ENCODE measurements around the gene UVRAG.
A peak's percentile ranks its signal among the peaks of the same experiment; 100 is the strongest.

The UVRAG gene

DNA sequence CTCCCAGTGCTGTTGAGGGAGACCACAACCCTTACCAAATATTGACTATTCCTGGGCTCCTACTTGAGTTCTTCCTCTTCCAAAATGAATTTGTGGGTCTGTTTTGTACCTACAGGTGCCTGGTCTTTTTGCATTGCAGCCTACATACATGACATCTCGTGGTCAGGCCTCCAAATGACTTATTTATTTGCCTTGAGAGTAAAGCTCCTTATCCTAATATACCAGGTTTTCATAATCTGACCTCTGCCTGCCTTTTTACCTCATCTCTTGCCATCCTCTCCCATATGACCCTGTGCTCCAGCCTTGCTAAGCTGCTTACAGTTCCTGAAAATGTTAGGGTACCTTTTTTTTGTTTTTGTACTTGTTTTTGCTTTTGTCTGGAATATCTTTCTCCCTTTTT, 130.4 kb downstream of the UVRAG start:
- no peak overlapping the region for H3K27ac ChIP-seq

DNA sequence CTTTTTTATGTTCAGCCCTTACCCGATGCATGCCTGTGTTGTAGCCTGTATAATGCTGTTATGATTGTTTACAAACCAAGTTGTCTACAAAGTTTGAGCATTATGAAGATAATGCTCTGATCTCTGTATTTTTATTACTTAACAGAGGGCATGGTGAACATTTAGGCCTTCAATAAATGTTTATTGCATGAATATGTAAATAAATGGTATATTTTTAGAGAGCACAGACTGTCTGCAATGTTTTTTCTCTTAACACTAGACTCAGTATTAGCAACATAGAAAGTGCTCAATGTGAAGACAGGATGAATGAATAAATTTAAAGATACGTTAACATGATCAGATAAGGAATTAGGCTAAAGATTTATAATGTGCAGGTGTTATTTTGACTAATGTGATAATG, 130.9 kb downstream of the UVRAG start:
- Histone ChIP-seq H3K4me3 (ENCODE audit: low read depth, low read length) (no peak overlapping the region), H3K36me3 (replicated peaks) (no peaks in the 10 kb centered on the region), H3K27ac (no peak overlapping the region), H3K27me3 (replicated peaks) (no peaks in the 10 kb centered on the region)
- TF ChIP-seq, protein P1, sequence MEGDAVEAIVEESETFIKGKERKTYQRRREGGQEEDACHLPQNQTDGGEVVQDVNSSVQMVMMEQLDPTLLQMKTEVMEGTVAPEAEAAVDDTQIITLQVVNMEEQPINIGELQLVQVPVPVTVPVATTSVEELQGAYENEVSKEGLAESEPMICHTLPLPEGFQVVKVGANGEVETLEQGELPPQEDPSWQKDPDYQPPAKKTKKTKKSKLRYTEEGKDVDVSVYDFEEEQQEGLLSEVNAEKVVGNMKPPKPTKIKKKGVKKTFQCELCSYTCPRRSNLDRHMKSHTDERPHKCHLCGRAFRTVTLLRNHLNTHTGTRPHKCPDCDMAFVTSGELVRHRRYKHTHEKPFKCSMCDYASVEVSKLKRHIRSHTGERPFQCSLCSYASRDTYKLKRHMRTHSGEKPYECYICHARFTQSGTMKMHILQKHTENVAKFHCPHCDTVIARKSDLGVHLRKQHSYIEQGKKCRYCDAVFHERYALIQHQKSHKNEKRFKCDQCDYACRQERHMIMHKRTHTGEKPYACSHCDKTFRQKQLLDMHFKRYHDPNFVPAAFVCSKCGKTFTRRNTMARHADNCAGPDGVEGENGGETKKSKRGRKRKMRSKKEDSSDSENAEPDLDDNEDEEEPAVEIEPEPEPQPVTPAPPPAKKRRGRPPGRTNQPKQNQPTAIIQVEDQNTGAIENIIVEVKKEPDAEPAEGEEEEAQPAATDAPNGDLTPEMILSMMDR (IDR thresholded peaks at IDR 0.05; ENCODE audit: low read depth, low read length, missing control alignments) = no peak
- DNase-seq = no peak
- in situ Hi-C loops (cut with HindIII; ENCODE audit: low pct_ligation_motif_present, low sequenced_read_pairs) = no loop called here

More for the DNA sequence above, 130.4 kb downstream of the UVRAG start:
- no peak overlapping the region for H3K4me3 ChIP-seq (ENCODE audit: low read depth, low read length)
- in situ Hi-C loops (cut with HindIII; ENCODE audit: low pct_ligation_motif_present, low sequenced_read_pairs) = no loop called here
- TF ChIP-seq, protein P1 (IDR thresholded peaks at IDR 0.05; ENCODE audit: low read depth, low read length, missing control alignments) = no peak
- H3K27me3 ChIP-seq (replicated peaks) = no peaks in the 10 kb centered on the region
- DNase-seq = no peak
- no peaks in the 10 kb centered on the region for H3K36me3 ChIP-seq (replicated peaks)

DNA sequence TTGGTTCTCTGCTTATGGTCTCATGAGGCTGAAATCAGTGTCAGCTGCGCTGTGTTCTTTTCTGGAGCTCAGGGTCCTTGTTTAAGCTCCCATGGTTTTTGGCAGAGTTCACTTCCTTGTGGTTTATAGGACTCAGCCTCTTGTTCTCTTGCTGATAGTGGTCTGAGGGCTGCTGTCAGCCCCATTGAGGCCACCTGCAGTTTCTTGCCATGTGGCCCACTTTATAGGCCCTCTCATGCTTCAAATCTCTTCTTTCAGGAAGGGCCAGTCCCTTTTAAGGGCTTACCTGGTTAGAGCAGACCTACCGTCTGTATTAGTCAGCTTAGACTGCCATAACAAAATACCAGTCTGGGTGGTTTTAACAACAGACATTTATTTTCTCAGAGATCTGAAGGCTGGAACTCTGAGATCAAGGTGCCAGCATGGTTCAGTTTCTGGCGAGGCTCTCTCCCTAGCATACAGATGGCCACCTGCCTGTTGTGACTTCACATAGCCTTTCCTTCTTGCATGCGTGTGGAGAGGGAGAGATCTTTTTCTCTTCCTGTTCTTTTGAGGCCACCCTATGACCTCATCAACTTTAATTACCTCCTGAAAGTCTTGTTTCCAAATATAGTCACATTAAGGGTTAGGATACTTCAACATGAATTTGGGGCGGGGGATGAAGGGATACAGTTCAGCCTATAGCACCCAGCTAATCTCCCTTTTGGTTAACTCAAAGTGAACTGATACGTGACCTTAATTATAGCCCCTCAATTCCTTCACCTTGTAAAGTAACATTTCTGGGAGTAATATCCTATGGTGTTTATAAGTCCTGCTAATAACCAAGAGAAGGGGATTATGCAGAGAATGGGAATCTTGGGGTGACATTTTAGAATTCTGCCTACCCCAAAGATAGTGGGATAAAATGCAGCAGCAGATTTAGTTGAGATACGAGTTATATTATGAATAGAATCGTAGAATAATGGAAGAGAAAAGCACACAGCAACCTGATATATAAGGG, 131.8 kb downstream of the UVRAG start:
- TF ChIP-seq, protein P1 (IDR thresholded peaks at IDR 0.05; ENCODE audit: low read depth, low read length, missing control alignments) = no peak
- DNase-seq = peak; percentile 59
- in situ Hi-C loops (cut with HindIII; ENCODE audit: low pct_ligation_motif_present, low sequenced_read_pairs) = no loop called here
- Histone ChIP-seq H3K27me3 (replicated peaks) (no peaks in the 10 kb centered on the region), H3K4me3 (ENCODE audit: low read depth, low read length) (no peak overlapping the region), H3K36me3 (replicated peaks) (no peaks in the 10 kb centered on the region), H3K27ac (no peak overlapping the region)

DNA sequence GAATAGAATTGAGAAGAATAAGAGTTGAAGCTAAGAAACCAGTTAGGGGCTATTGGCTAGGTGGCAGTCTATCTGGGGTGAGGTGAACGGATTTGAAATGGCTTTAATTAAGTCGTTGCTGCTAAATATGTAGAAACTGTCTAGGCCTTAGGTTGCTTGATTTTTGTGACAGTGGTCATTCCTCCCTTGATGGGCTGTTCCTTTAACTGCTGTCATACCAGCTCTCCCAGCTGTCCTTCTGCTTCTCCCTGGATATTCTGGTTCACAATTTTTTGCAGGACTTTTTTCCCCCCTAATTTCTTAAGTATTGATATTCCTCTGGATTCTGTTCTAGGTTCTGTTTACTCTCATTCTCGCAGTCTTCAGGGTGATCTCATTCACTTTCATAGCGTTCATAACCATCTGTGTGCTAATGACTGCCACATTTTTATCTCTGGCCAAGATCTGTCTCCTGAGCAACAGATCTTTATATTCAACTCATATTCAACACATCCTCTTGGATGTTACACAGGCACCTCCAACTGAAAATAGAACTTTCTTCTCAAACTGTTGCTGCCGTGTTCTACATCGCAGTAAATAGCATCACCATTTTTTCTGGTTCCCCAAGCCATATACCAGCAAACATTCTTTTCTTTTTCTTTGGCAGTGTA, 134.1 kb downstream of the UVRAG start:
- no peaks in the 10 kb centered on the region for H3K36me3 ChIP-seq (replicated peaks)
- H3K27me3 ChIP-seq (replicated peaks) = no peaks in the 10 kb centered on the region
- in situ Hi-C loops (cut with HindIII; ENCODE audit: low pct_ligation_motif_present, low sequenced_read_pairs) = no loop called here
- no peak overlapping the region for H3K4me3 ChIP-seq (ENCODE audit: low read depth, low read length)
- TF ChIP-seq, protein P1 (IDR thresholded peaks at IDR 0.05; ENCODE audit: low read depth, low read length, missing control alignments) = no peak
- H3K27ac ChIP-seq = no peak overlapping the region
- DNase-seq = no peak

GRCh38 chr11:75950141-75950540, 135.1 kb downstream of the UVRAG start:
- TF ChIP-seq, protein P1 (IDR thresholded peaks at IDR 0.05; ENCODE audit: low read depth, low read length, missing control alignments) = no peak
- Histone ChIP-seq H3K27ac (no peak overlapping the region), H3K36me3 (replicated peaks) (no peaks in the 10 kb centered on the region), H3K4me3 (ENCODE audit: low read depth, low read length) (no peak overlapping the region), H3K27me3 (replicated peaks) (no peaks in the 10 kb centered on the region)
- DNase-seq = no peak
- in situ Hi-C loops (cut with HindIII; ENCODE audit: low pct_ligation_motif_present, low sequenced_read_pairs) = no loop called here

All from brain microvascular endothelial cell (primary cell).